GM18519 (cell line): ENCODE results near the gene MAS1.
"Not testable (repeated sequence)": the region's sequence is repeated elsewhere in the genome, so short reads cannot be mapped to it uniquely, and the experiment has no call there.

Source experiments
- ATAC-seq: cut with Tn5 transposase; IDR thresholded peaks from one replicate; pipeline ENCODE4 v1.9.1; 2021; ENCODE audit warnings: mild to moderate bottlenecking, moderate library complexity; ENCODE audit not compliant: unreplicated experiment, low FRiP score

The MAS1 gene

DNA sequence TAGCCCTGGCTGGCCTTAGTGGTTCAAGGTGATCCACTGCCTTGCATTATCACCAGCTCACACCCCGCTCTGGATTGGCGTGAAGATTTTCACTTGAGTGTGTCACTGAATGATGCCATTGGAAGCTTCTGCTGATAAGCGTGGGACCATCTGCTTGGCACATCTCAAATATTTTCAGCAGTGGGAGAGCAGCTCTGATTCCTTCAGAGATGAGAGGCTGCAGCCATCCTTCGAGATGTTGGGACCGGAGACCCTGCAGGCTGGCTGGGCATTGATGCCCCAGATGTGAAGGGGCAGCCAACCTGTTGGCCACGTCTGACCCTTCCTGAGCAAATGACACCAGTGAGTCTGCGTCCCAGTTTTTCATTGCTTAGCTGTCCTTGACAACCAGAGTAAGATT, at the start of gene MAS1:
Gene MAS1 (plus strand): TSS at position 197 of the 400 bp plus-strand sequence. CDS start 15,968 bp downstream, outside the sequence.
- no peak for ATAC-seq

DNA sequence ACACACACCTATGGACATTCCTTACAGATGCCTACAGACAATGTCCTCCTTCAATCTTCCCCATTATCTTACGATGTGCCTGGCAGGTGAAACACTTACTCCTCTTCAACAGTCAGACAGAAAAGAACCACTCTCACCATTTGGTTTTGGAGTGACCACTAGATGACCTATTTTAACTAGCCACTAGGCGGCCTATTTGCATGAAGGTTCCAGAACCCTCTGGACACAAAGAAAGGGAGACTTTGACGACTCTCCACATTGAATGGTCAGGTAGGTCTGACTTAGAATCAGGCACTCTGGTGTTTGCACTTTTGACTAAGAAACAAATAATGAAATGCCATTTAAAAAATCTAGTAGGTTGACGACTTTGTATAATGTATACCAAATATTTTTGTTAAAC, 48.8 kb upstream of the MAS1 start:
- ATAC-seq = no peak

- no peak for ATAC-seq
Observed at GRCh38 chr6:159844737-159845645, 45.8 kb upstream of the MAS1 start.

- ATAC-seq = not testable (repeated sequence)
Observed at GRCh38 chr6:159848552-159848951, 42.2 kb upstream of the MAS1 start.

DNA sequence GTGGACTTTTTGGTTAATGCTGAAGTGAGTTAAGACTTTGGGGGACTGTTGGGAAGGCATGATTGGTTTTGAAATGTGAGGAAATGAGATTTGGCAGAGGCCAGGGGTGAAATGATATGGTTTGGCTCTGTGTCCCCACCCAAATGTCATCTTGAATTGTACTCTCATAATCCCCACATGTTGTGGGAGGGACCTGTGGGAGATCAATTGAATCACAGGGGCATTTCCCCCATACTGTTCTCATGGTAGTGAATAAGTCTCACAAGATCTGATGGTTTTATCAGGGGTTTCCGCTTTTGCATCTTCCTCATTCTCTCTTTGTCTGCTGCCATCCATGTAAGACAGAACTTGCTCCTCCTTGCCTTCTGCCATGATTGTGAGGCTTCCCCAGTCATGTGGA, 40.9 kb upstream of the MAS1 start:
- not testable (repeated sequence) for ATAC-seq

GRCh38 chr6:159852877-159853276, 37.9 kb upstream of the MAS1 start:
- no peak for ATAC-seq

DNA sequence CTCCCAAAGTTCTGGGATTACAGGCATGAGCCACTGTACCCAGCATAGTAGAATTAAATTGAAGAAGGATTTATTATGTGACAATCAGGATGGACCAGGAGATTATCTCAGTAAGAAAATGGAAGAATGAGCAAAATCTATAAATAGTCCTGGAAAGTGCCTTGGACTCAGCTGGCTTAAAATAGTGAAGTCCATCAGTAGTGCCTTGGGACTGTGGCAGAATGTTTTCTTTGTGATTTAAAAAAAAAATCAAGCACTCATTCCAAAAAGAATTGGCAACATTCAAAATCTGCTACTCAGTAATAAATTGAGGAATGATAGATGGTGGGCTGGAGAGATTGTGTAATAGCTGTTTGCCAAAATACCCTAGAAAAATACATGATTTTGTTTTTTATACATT, 37.0 kb upstream of the MAS1 start:
- ATAC-seq = no peak

DNA sequence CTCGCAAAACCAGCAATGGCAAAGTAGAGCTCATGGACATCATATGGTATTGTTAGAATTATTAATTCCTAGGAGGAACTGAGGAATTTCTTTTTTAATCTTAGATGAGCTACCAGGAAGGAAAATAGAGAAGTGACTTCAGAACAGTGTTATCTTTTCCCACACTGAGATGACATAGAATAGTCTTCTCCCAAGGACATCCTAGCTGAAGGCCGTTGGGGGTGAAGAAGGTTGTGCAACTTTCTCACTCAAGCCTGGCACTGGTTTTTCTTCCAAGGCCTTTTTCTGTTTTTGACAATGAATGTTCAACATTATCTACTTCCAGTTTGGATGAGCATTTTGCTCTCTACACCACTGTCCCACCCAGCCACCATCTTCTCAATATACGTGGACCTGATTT, 35.8 kb upstream of the MAS1 start:
- ATAC-seq = no peak

DNA sequence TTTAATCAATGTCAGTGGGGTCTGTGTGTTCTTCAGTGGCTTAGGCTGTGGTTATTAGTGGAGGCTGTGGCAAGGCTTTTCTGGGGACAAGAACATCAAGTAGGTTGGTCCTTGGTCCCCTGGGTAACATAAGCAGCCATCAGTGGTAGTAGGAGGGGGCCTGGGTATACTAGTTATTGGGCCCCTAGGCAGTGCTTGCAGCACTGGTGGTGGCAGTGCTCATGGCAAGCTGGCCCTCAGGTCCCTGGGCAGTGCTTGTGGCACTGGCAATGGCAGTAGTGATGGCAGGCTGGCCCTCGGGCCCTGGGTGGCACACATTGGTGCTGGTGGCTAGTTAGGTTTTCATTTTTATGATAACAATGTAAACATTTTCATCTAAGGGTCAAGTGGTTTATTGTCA, 32.5 kb upstream of the MAS1 start:
- ATAC-seq = no peak

GRCh38 chr6:159860482-159860881, 30.3 kb upstream of the MAS1 start:
- ATAC-seq = no peak

- no peak for ATAC-seq
Observed at GRCh38 chr6:159862103-159862502, 28.7 kb upstream of the MAS1 start.

- not testable (repeated sequence) for ATAC-seq
Observed at GRCh38 chr6:159863341-159863740, 27.4 kb upstream of the MAS1 start.

DNA sequence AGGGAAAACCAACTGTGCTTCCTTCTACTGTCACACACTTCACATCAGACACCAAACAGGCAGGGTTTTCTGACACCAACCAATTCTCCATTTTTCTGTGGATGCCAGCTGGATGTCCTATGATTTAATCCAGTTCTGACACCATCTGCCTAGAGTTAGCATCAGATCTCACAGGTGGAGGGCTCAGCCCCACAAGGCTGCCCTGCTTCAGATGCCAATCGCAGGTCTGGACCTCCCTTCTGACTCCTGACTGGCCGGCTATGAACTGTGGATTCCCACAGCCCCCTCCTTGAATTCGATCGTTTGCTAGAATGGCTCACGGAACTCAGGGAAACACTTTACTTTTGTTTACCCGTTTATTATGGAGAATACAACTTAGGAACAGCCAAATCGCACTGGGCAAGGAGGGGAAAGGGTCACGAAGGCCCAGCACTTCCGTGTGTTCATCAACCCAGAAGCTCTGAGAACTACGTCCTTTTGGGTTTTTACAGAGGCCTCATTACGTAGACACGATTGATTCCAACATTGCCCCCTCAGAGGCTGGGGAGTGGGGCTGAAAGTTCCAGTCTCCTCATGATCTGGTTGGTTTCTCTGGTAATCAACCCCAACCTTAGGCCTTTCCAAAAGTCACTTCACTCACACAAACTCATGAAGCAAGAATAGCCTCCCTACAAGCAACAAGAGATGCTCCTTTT, 25.4 kb upstream of the MAS1 start:
- no peak for ATAC-seq

DNA sequence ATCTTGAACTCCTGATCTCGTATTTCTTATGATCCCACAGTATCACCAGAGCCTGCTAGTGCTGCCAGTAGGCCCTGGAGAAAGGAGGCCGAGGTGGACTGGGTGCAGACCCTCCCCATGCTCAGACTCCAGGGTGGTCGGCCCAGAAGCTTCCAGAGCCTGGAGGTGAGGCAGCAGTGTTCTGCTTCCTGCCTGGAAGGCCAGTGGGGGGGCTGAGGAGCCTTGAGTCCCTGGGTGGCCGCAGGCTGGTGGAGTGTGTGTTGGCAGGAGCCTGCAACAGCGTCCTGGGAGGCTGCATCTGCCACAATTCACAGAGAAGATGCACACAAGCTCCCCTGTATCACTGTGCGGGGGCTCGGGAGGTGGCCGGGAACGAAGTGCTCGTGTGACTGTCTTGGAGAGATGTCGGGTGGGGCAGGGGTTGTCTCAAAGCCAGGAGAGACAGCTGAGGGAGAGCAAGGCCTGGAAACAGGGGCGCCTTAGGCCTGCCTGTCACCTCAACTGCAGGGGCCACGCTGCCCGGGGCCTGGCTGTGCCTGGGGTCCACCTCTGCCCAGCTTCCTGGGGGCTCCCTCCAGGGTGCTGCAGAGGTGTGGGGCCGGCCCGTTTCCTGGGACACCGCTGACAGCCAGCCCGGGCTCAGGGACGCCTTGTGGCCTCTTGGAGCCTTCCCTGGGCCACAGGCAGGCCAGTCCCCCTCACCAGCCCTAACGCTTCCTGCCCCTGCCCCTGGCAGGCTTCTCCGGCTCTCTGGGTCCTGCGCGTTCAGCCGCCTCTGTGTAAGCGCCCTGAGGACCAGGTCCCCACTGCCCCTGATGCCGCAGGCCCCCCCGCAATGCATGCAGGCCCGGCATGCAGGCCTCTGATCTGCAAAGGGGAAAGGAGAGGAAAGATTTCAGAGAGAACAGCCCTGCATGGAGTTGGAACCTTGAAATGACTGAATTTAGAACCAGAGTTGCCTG, 24.2 kb upstream of the MAS1 start:
- no peak for ATAC-seq

GRCh38 chr6:159871241-159871640, 19.5 kb upstream of the MAS1 start:
- no peak for ATAC-seq

GRCh38 chr6:159871906-159872305, 18.9 kb upstream of the MAS1 start:
- ATAC-seq = no peak

DNA sequence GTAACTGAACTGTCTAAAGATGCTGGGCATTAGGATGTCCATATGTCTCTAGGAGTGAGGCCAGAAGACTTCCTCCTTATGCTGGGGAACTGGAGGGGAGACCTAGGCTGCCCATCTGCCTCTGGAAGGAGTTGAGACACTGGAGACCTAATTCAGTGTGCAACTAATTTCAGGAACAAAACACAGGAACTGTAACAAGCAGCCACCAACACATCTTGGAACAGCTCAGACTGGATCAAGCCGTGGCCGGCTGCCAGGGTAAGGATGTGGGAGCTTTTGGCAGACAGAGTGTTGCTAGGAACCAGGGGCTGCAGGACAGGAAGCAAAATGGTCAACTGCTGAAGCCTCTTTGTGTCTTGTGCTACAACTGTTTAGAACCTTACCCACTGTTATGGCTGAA, 16.4 kb upstream of the MAS1 start:
- ATAC-seq = no peak

DNA sequence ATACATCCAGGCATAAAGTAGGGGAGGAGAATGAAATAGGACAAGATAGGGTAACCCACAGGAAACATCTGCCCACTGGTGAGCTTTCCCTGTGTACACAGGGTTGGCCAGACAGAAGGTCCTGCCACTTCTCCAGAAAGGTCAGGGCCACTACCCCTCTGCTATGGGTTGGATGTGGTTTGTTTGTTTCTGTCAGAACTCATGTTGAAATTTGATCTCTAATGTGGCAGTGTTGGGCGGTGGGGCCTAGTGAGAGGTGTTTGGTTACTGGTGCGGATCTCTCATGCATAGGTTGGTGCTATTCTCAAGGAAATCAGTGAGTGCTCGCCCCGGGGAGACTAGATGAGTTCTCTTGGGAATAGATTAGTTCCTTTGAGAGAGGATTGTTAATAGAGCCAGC, 15.6 kb upstream of the MAS1 start:
- no peak for ATAC-seq

DNA sequence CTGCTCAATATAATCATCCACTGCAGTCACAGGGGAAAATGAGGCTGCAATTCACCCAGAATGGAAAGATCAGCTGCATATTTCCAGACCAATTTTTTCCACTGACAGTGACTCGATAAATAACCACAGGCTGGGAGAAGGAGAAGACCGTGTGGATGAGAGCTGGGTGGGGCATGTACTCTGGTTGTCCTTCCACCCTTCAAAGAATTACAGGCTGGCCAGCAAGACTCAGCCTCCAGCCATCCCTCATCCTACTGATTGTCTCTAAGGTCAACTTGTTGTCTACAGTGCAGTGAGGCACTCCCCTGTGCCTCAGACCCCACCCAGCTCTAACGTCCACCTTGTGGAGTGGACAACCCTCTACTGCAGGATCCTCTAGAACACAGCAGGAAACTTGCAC, 14.5 kb upstream of the MAS1 start:
- no peak for ATAC-seq

DNA sequence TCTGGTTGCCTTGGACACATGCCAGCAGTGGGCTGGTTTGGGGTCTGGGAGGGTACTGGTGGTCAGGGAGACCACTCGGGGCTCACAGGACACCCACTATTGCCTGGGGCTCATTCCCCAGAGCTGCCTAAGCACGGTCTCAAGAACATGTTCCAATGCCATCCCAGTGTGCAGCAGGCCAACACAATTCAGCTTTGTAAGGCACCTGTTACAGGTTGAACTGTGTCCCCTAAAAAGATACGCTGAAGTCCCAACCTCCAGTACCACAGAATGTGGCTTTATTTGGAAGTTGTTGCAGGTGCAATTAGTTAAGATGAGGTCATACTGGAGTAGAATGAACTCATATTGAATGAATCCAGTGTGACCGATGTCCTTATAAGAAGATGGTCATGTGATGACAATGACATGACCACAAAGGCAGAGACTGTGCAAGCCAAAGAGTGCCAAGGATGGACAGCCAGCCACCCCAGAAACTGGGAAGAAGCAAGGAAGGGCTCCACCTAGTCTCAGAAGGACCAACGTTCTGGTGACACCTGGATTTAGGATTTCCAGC, 13.5 kb upstream of the MAS1 start:
- no peak for ATAC-seq
